AG09309 (cell line): ENCODE measurements around the gene ADD3.

Source experiments
- DNase-seq: peaks from one replicate; pipeline ENCODE4 v3.0.0-alpha.2; 2010; ENCODE audit warnings: low read depth
- H3K4me3 ChIP-seq: 2 replicates; pipeline ENCODE4 v1.5.1; 2011; ENCODE audit warnings: mild to moderate bottlenecking, low read depth, low read length, moderate library complexity; ENCODE audit not compliant: control insufficient read depth
- CTCF ChIP-seq: IDR thresholded peaks from 2 replicates; pipeline ENCODE4 v1.5.1; 2011; ENCODE audit warnings: mild to moderate bottlenecking, low read depth, low read length, inconsistent platforms; ENCODE audit not compliant: insufficient read depth, control insufficient read depth; ENCODE audit errors: missing control alignments

ADD3 gene

GRCh38 chr10:110151971-110152370 is 144.2 kb downstream of the ADD3 start:
- no peak overlapping the region for H3K4me3 ChIP-seq
- no peak for DNase-seq
- no peak for TF ChIP-seq CTCF

GRCh38 chr10:110153396-110153795 is 145.6 kb downstream of the ADD3 start:
- no peak for TF ChIP-seq CTCF
- no peak for DNase-seq
- no peak overlapping the region for H3K4me3 ChIP-seq

GRCh38 chr10:110156046-110156445 is 148.3 kb downstream of the ADD3 start:
- no peak overlapping the region for H3K4me3 ChIP-seq
- no peak for DNase-seq
- TF ChIP-seq CTCF = no peak

GRCh38 chr10:110158051-110159005 is 150.5 kb downstream of the ADD3 start:
- TF ChIP-seq CTCF = no peak
- DNase-seq = no peak
- no peak overlapping the region for H3K4me3 ChIP-seq

- no peak overlapping the region for H3K4me3 ChIP-seq
- no peak for DNase-seq
- TF ChIP-seq CTCF = no peak
These were observed 152.3 kb downstream of the ADD3 start for GRCh38 chr10:110160081-110160480.

DNA sequence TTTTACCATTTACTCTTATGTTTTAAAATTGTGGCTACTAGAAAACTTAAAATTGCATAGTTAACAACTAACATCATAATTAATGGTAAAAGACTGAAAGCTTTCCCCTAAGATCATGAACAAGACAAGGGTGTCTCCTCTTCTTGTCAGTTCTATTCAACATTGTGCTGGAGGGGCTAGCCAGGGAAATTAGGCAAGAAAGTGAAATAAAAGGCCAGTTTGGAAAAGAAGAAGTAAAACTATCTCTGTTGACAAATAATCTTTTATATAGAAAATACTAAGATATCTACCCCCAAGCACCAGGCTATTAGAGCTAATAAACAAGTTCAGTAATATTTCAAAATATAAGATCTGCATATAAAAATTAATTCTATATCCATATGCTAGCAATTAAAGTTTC is 152.7 kb downstream of the ADD3 start:
- no peak for TF ChIP-seq CTCF
- no peak for DNase-seq
- no peak overlapping the region for H3K4me3 ChIP-seq
